Endothelial cell of umbilical vein (primary cell): ENCODE measurements around the gene SETMAR. TPM values are rescaled to one million over a fixed set of nuclear protein-coding genes. Genes with fewer than 3 reads are reported as not detected.

Source experiments
- BruUV-seq: library from RNA; stranded (reverse); fragments of 400-500 nt; replicated peaks from 2 replicates; lab custom pipeline; 2021; lab: Mats Ljungman, UMichigan
- CTCF ChIA-PET: fragments of 300-600, 350-600 bp; sonication (Branson Sonifier 250); formaldehyde crosslinking; loops from one replicate; lab custom pipeline; 2021; ENCODE audit warnings: antibody characterized with exemption, inconsistent platforms; lab: Charles Lee
- POLR2A ChIA-PET: fragments of 300-600, 350-600 bp; sonication (Branson Sonifier 250); formaldehyde crosslinking; loops from one replicate; lab custom pipeline; 2021; ENCODE audit warnings: antibody characterized with exemption, inconsistent platforms; lab: Charles Lee
- DNase-seq: peaks from one replicate; pipeline ENCODE4 v3.0.0-alpha.2; 2011; ENCODE audit warnings: low read depth, low spot score
- FAIRE-seq: peaks from 2 replicates; lab custom pipeline; 2011; peaks lifted over from hg19 to GRCh38; lab: Jason Lieb, UNC
- H2AFZ ChIP-seq: 2 replicates; pipeline ENCODE4 v1.6.0; 2012; ENCODE audit warnings: low read depth, low read length, control low read depth, inconsistent platforms
- H3K27ac ChIP-seq: 2 replicates; pipeline ENCODE4 v1.5.1; 2011; ENCODE audit warnings: low read depth, mild to moderate bottlenecking, control low read depth, low read length, moderate library complexity; ENCODE audit not compliant: insufficient read depth
- H3K27me3 ChIP-seq, 2 experiments: 2 replicates each; pipeline versions ENCODE4 v1.6.0 to v1.6.1; 2011; ENCODE audit warnings: low read length in 2 of 2, mixed read lengths in 1 of 2; ENCODE audit not compliant: control insufficient read depth in 2 of 2, insufficient read depth in 2 of 2
- H3K36me3 ChIP-seq, 2 experiments: 2 replicates in 1 of 2; 3 replicates in 1 of 2; pipeline ENCODE4 v1.5.1; 2011; ENCODE audit warnings: low read length in 2 of 2, mild to moderate bottlenecking in 1 of 2, moderate library complexity in 1 of 2; ENCODE audit not compliant: control insufficient read depth in 2 of 2, insufficient read depth in 2 of 2; ENCODE audit errors: extremely low read depth in 1 of 2
- H3K4me1 ChIP-seq: 3 replicates; pipeline ENCODE4 v1.5.1; 2011; ENCODE audit warnings: mild to moderate bottlenecking, low read length; ENCODE audit not compliant: control insufficient read depth, insufficient read depth; ENCODE audit errors: extremely low read depth
- H3K4me2 ChIP-seq: 2 replicates; pipeline ENCODE4 v1.6.1; 2011; ENCODE audit warnings: low read length, control low read depth, mixed read lengths; ENCODE audit not compliant: insufficient read depth
- H3K4me3 ChIP-seq, 3 experiments: fragments of 200-600 bp in 1 of 3; sonication (generic), shearing (Covaris generic) in 1 of 3; replicated peaks in 1 of 3; 2 replicates each; pipeline ENCODE4 v1.5.1; 2011 to 2016; ENCODE audit warnings: control low read depth in 3 of 3, low read length in 3 of 3, mild to moderate bottlenecking in 2 of 3, inconsistent platforms in 1 of 3, low read depth in 1 of 3, moderate library complexity in 1 of 3; ENCODE audit not compliant: insufficient read depth in 1 of 3
- H3K79me2 ChIP-seq: 2 replicates; pipeline ENCODE4 v1.6.0; 2012; ENCODE audit warnings: low read length, inconsistent platforms; ENCODE audit not compliant: control insufficient read depth, insufficient read depth
- H3K9ac ChIP-seq: replicated peaks from 2 replicates; pipeline ENCODE3; 2011; ENCODE audit warnings: low read length, control low read depth; ENCODE audit not compliant: insufficient read depth; ENCODE audit errors: extremely low read depth
- H3K9me1 ChIP-seq: replicated peaks from 3 replicates; pipeline ENCODE4 v1.6.0; 2011; ENCODE audit warnings: mild to moderate bottlenecking, low read length; ENCODE audit not compliant: control insufficient read depth, insufficient read depth; ENCODE audit errors: extremely low read depth
- H3K9me3 ChIP-seq: replicated peaks from 2 replicates; pipeline ENCODE4 v1.5.1; 2012; ENCODE audit warnings: low read length, inconsistent platforms; ENCODE audit not compliant: control insufficient read depth, insufficient read depth
- H4K20me1 ChIP-seq: replicated peaks from 2 replicates; pipeline ENCODE3; 2011; ENCODE audit warnings: mild to moderate bottlenecking, low read length; ENCODE audit not compliant: control insufficient read depth, insufficient read depth; ENCODE audit errors: extremely low read depth
- FOS ChIP-seq: IDR thresholded peaks from 2 replicates; pipeline ENCODE4 v1.6.1; 2011; ENCODE audit warnings: mild to moderate bottlenecking, low read length, moderate library complexity, borderline replicate concordance; ENCODE audit not compliant: insufficient read depth
- POLR2AphosphoS5 ChIP-seq: IDR thresholded peaks from 2 replicates; pipeline ENCODE4 v1.6.1; 2012; ENCODE audit warnings: low read depth, mild to moderate bottlenecking, control low read depth, low read length, moderate library complexity; ENCODE audit not compliant: insufficient read depth
- dilution Hi-C: fragments of 300-500 bp; cut with MboI; formaldehyde crosslinking; loops from one replicate; pipeline ENCODE4 v1.15.0; 2019; ENCODE audit warnings: low sequenced_read_pairs; ENCODE audit not compliant: extremely low pct_ligation_motif_present
- intact Hi-C: fragments of 100-400 bp; cut with micrococcal nuclease; formaldehyde crosslinking; loops from one replicate; pipeline ENCODE4 v1.10.0; 2022
- polyA plus RNA-seq, 4 experiments: library from polyadenylated mRNA; depleted of rRNA in 3 of 4; stranded (reverse) in 3 of 4; unstranded in 1 of 4; fragments of >200 nt; gene quantifications; 2 replicates each; pipeline versions ENCODE4 v1.2.1 to v1.2.3, GENCODE V29; 2011 to 2012; ENCODE audit warnings: missing spikeins in 1 of 4
- total RNA-seq: library from RNA; stranded (reverse); gene quantifications from 2 replicates; pipeline ENCODE4 v1.2.3, GENCODE V29; 2021
- TF ChIP-seq, protein P1 (sequence below): IDR thresholded peaks from 2 replicates; pipeline ENCODE4 v1.6.1; 2011; ENCODE audit not compliant: insufficient read depth, insufficient read length

Gene SETMAR
- total and polyA plus RNA-seq, 2 donors (not counting 3 experiments of a cell fraction or from before 2014, with no cell fraction given): 9.6 to 15.4 TPM

DNA sequence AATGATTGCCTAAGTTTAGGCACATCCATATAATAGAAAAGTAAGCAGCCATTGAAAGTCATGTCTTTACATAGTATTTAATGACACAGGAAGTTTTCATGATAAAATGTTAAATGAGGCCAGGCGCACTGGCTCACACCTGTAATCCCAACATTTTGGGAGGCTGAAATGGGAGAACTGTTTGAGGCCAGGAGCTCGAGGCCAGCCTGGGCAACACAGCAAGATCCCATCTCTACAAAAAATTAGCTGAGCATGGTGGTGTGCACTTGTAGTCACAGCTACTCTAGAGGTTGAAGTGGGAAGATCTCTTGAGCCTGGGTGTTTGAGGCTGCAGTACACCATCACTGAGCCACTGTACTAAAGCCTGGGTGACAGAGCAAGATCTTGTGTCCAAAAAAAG is 59.4 kb downstream of the SETMAR start:
- dilution Hi-C loops: no loop called here
- no peak for FAIRE-seq
- Histone ChIP-seq H3K79me2 (no peaks in the 10 kb centered on the region), H3K9me3 (no peaks in the 10 kb centered on the region), H3K9ac (no peak overlapping the region), H4K20me1 (no peaks in the 10 kb centered on the region), H3K27me3 (no peaks in the 10 kb centered on the region), H3K4me2 (no peak overlapping the region), H3K36me3 (peaks cover 0 to 3% of the 10 kb centered on the region in 2 experiments), H3K9me1 (no peaks in the 10 kb centered on the region), H3K4me3 (no peak overlapping the region), H3K27ac (no peak overlapping the region), H3K4me1 (no peaks in the 10 kb centered on the region), H2AFZ (no peak overlapping the region)
- TF ChIP-seq POLR2AphosphoS5 (no peak), FOS (no peak)
- TF ChIP-seq, protein P1, sequence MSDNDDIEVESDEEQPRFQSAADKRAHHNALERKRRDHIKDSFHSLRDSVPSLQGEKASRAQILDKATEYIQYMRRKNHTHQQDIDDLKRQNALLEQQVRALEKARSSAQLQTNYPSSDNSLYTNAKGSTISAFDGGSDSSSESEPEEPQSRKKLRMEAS: no peak
- POLR2A ChIA-PET: no interaction called here
- no TSS peak for BruUV-seq
- intact Hi-C loops: no loop called here
- CTCF ChIA-PET: interaction anchor here (1.2 kb wide), 1 partner anchor 12 kb away, joined by 3 read pairs; no protein-coding TSS in a partner anchor
- no peak for DNase-seq

Other genes with a start within 250 kb of the SETMAR start
- 26.6 and 31.5 TPM in 2 replicates for gene SUMF1, start 163.9 kb downstream of the SETMAR start, total RNA-seq
- 46.8 and 52.2 TPM in 2 replicates for gene SUMF1, start 163.9 kb downstream of the SETMAR start, polyA plus RNA-seq
- 16.1 and 18.0 TPM in 2 replicates for gene ITPR1, start 190.0 kb downstream of the SETMAR start, total RNA-seq
- gene ITPR1, start 190.0 kb downstream of the SETMAR start, polyA plus RNA-seq: 3.2 and 5.1 TPM in 2 replicates